Stimulated activated CD8-positive, alpha-beta memory T cell treated with anti-CD3 and anti-CD28 coated beads, Interleukin-7, amount 100 ng/mL, for 24 hours (primary cell): Measurements from ENCODE around the gene TMEM119.
A peak's percentile ranks its signal among the peaks of the same experiment; 100 is the strongest.
"Not testable (repeated sequence)": the region's sequence is repeated elsewhere in the genome, so short reads cannot be mapped to it uniquely, and the experiment has no call there.

ENCODE experiments used
- DNase-seq: peaks from one replicate; pipeline ENCODE4 v3.0.0-alpha.2; 2020; ENCODE audit warnings: low read depth

The TMEM119 gene

DNA sequence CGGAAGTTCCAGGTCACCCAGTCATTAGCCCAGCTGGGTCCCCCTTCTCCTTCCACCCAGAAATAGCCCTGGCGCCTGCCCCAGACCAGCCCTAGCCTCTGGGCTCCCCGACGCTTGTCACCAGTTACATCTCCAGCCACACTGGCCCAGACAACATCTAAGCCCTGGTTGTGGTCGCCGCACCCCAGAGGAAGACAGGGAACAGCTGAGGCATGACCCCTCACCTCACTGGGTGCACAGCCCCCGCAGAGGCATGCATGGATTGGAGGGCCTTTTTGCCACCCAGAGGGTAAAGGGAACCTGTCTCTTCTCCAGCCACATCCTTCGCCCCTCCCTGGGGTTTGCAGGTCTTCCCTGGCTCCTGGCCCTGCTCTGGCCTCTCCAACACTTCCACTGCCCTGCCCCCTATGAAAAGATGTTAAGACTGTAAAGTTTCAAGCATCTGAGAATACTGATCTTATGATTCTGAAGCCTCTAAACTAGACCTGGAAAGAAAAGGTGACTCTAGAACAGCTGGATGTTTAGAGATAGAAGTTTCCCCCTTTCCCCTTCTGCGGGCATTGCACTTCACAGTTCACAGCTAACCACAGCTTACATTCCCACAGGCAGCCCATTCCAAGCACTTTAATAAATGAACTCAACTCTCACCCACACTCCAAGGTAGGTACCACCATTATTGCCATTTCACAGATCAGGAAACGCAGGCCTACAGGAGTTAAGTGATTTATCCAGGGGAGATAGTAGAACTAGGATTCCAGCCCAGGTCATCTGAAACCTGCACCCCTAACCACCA lies 14.7 kb downstream of the TMEM119 start:
- no peak for DNase-seq

GRCh38 chr12:108582509-108582908 lies 15.4 kb downstream of the TMEM119 start:
- no peak for DNase-seq

- no peak for DNase-seq
Measured at GRCh38 chr12:108581311-108582227, 16.3 kb downstream of the TMEM119 start.

- DNase-seq, result no peak
Measured at GRCh38 chr12:108580531-108580930, 17.4 kb downstream of the TMEM119 start.

DNA sequence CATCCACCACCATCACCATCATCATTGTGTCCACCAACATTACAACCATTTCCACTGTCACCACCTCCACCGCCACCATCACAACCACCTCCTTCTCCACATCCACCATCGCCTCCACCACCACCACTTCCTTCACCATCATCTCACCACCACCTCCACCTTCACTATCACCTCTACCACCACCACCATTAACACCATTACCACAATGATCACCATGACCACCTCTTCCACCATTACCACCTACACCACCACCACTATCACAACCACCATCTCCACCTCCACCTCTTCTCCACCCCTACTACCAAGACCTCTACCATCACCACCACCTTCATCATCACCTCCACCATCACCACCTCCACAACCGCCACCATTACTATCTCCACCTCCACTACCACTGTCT lies 19.1 kb downstream of the TMEM119 start:
- DNase-seq, result no peak

GRCh38 chr12:108578264-108578663 lies 19.6 kb downstream of the TMEM119 start:
- DNase-seq, result no peak

- DNase-seq, result no peak
Measured at GRCh38 chr12:108577458-108577857, 20.4 kb downstream of the TMEM119 start.

DNA sequence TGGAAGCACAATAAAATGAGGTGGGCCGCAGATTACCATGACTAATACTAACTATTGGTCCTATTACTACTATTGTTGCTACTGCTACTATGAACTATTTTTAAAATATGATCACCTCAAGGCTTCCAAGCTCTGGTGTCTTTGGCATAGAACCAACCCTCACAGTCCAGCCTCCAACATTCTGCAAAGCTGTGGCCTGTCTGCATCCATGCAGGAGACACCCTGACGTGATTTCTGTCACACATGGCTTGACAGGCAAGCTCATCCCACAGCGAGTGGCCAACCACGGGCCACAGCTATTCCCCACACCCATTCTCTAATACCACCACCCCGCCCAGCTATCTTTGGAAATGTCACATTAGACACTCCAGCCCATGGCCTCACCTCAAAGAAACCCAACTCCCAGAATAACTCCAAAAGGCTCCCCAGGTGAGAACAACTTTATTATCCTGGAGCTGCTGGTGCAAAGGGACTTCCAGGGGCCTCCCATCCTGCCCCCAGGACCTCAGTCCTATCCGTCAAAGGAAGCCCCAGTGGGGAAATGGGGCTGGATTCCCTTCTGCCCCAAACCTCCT lies 21.1 kb downstream of the TMEM119 start:
- no peak for DNase-seq

DNA sequence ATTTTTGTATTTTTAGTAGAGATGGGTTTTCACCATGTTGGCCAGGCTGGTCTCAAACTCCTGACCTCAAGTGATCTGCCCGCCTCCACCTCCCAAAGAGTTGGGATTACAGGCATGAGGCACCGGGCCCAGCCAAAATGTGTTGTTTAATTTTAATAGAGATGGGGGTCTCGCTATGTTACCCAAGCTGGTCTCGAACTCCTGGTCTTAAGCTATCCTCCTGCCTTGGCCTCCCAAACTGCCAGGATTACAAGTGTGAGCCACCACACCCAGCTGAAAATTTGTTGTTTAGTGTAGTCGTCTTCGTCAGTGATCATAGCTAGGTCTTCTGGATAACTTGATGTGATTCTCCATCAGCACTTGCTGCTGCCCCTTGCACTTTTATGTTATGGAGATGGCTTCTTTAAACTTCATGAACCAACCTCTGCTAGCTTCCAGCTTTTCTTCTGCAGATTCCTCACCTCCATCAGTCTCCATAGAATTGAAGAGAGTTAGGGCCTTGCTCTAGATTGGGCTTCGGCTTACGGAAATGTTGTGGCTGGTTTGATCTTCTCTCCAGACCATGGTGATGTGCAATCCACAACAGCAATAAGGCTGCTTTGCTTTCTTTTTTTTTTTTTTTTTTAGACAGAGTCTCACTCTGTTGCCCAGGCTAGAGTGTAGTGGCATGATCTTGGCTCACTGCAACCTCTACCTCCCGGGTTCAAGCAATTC lies 22.5 kb downstream of the TMEM119 start:
- DNase-seq, result no peak

DNA sequence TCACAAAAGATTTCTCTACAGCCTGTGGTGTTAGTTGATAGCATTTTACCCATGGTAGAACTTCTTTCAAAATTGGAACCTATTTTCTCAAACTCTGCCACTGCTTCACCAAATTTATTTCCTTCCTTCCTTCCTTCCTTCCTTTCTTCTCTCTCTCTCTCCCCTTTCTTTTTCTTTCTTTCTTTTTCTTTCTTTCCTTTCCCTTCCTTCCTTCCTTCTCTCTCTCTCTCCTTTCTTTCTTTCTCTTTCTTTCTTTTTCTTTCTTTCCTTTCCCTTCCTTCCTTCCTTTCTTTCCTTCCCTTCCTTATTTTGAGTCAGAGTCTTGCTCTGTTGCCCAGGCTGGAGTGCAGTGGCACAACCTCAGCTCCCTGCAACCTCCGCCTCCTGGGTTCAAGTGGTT lies 23.6 kb downstream of the TMEM119 start:
- not testable (repeated sequence) for DNase-seq

- no peak for DNase-seq
Measured at GRCh38 chr12:108573317-108573716, 24.6 kb downstream of the TMEM119 start.

DNA sequence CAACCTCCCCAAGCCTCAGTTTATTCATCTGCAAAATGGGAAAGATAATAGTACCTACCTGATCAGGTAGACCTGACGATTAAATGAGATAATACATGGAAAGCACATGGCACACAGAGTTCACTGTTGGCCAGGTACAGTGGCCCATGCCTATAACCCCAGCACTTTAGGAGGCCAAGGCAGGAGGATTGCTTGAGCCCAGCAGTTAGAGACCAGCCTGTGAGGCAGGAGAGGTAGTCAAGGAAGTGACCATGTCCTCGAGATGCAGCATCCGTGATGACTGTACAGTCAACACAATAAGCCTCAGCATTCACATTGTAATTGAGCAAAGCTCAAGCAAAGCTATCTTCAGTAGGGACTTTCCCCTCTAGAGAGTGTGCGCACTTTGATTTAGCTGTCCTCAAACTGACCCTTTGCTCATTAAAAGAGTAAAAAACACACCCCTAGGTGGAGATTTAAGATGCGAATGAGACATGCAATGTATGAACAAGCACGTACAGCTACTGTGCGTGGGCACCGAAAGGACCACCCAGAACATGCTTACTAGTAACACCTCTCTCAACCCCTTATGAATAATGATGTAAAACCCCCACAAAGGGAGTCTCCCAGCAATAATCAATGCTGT lies 25.6 kb downstream of the TMEM119 start:
- no peak for DNase-seq

DNA sequence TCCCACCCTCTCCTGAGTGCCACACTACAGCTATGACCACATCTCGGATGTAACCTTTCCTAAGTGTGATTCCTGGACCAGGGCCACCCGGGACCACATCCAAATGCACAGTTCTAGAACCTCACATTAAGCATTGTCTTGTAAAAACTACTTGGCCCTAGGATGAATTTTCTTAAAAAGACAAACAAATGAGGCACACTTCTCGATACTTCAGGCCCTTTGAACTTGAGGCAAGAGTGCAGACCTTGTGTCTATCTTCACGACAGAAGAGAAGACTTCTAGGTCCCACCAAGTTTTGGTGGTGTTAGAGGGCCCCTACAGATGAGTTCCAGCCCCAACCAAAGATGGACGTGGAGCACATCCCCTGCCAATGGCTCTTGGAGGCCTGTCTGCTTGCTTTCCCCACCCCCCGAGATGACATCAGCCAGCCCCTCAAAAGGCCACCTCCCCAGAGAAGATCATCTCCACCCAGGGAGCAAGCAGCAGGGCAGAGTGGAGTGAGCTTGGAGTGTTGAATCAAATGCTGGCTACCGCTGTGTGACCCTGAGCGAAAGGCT lies 26.2 kb downstream of the TMEM119 start:
- DNase-seq, result no peak

- no peak for DNase-seq
Measured at GRCh38 chr12:108570743-108571608, 26.9 kb downstream of the TMEM119 start.

DNA sequence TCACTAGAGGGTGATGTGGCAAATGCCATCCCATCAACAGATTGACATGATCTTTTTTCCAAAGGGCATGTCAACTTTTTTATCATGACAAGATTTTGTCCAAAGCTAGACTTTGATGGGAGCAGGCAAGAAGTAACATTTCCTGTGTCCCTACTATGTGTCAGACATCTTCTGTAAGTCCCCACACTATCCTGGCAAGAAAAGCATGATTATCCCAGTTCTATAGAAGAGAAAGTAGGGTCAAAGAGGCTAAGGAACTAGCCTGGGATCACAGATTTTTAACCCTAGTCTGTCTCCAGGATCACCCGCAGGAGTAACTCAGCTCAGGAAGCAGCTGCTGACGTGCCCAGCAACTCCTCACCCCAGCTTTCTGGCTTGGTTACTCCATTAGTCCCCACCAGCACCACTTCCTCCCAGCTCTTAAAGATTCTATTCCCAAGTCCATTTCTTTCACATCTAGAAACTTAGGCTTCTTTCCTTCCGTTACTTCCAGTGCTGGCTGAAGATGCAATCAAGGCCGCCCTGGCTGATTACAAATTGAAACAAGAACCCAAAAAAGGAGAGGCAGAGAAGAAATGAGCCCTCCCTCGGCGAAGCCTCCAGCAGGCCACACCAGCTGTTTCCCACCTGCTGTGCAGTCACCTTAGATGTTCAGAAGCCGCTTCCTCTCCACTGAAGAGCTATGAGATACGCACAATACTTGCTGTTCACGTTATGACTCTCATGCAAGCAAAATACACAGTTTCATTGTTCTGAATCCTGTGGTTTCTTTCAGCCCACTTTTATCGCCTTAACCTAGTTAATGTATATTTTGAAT lies 29.3 kb downstream of the TMEM119 start:
- DNase-seq, result peak; percentile 24

DNA sequence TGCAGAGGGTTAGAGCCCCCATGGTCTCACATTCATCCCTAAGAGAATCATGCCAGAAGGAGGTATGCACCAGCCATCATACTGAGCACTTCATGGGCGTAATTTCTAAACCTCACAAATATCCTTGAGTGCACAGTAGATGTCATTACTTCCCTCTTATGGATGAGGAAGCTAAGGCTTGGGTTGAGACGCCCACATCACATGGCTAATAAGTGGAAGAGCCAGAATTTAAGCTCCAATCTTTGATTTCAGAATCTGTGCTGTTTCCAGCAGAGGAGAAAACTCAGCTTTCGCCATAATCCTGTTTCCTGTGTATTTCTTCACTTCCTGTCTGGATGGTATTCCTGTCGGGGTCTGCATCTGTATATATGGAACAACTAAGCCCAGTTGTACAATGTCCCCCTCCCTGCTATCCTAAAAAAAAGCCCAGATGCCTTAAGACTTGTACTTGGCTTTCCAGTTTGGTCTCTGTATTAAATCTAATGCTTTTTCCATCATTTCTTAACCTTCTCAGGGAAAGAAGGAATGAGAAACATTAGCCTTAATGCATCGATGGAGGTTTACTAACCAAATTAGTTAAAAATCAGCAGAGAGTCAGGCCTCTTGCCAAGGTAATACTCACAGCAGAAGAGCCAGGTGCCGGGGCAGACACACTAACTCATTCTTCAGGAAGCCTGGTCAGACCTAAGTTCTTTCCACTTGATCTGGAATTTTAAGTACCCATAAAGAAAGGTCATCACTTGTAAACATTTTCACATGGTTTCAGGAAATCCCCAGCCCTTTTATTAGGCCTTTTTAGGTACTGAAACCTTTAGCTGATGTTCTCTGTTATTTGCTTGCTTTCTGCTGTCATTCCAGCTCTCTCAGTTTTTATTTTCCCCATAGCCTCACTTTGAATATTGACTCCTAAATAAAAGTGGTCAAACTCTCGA lies 30.2 kb downstream of the TMEM119 start:
- DNase-seq, result no peak

GRCh38 chr12:108566452-108566851 lies 31.4 kb downstream of the TMEM119 start:
- no peak for DNase-seq

DNA sequence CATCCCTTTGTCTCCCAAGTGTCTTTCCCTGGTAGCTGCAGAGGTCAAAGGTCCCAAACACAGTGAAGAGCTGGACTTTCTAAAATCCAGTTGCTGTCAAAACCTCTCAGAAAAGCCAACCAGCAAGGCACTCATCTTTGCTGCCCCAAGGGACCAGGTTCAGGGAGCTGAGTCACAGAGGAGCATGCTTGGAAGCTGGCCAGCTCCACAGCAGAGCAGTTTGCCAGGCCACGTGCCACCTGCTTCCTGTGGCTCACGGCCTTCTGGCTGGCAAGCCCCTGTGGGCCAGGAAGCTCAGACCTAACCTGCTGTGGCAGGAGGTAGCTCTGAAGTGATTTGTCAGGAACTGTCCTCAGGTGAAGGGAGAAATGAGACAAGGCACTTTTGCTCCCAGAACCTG lies 31.9 kb downstream of the TMEM119 start:
- no peak for DNase-seq
